Stimulated activated CD4-positive, alpha-beta T cell treated with anti-CD3 and anti-CD28 coated beads, Interleukin-1b, Interleukin-23, amount 100 ng/mL, for 1 hour (primary cell): ENCODE results near the gene ILF3.
"Not testable (repeated sequence)": the region's sequence is repeated elsewhere in the genome, so short reads cannot be mapped to it uniquely, and the experiment has no call there.

Source experiments
- DNase-seq, 2 donors: peaks; one replicate each; pipeline ENCODE4 v3.0.0-alpha.2; 2020; ENCODE audit warnings: low read depth in 2 of 2

The ILF3 gene

DNA sequence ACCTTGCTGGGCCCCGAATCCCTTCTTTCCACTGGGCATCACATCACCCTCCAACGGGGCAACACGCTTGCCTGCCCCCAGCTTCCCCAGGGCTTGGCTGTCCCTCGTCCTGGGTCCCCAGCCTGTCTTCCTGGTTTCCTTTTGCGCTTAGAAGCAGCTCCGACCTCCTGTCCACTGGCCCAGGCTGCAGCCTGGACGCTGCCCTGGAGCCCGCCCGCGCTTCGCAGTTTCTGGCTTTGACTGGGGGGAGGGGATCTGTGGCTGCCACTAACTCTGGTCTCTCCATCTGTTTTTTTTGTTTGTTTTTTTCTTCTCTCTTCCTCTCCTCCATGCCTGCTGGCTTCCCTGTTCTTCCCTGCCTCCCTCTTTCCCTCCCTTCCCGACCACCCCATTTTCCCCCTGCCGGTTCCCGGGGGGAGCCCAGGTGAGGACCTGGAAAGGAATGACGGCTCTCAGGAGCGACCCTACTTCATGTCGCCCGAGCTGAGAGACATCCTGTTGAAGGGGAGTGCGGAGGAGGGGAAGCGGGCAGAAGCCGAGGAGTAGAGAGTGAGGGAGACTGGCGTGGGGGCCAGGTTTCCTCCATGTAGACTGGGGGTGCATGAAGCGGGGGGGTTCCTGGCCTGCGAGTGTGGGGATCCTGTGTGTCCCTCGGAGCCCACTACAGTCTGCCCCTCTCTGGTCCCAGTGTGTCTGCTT is 11.5 kb upstream of the ILF3 start:
- DNase-seq: no peak

DNA sequence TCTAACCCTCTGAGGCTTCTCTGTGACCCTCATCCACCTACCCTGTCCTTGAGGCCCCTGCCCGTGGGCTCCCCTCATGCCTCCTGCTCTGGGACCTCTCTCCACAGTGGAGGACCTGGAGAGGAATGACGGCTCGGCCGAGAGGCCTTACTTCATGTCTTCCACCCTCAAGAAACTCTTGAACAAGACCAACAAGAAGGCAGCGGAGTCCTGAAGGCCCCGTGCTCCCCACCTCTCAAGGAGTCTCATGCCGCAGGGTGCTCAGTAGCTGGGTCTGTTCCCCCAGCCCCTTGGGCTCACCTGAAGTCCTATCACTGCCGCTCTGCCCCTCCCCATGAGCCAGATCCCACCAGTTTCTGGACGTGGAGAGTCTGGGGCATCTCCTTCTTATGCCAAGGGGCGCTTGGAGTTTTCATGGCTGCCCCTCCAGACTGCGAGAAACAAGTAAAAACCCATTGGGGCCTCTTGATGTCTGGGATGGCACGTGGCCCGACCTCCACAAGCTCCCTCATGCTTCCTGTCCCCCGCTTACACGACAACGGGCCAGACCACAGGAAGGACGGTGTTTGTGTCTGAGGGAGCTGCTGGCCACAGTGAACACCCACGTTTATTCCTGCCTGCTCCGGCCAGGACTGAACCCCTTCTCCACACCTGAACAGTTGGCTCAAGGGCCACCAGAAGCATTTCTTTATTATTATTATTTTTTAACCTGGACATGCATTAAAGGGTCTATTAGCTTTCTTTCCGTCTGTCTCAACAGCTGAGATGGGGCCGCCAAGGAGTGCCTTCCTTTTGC is 10.8 kb upstream of the ILF3 start:
- DNase-seq: no peak

DNA sequence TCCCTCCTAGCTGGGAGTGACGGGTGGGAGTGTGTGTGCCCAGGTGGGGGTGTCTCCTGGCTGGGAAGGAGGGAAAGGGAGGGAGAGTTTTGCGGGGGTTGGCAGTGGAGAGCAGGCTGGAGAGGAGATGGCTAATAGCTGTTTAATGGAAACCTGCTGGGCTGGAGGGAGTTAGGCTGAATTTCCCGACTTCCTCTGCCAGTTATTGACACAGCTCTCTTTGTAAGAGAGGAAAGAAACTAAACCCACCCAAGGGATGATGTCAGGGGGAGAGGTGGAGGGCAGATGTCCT is 10.2 kb upstream of the ILF3 start:
- no peak for DNase-seq

DNA sequence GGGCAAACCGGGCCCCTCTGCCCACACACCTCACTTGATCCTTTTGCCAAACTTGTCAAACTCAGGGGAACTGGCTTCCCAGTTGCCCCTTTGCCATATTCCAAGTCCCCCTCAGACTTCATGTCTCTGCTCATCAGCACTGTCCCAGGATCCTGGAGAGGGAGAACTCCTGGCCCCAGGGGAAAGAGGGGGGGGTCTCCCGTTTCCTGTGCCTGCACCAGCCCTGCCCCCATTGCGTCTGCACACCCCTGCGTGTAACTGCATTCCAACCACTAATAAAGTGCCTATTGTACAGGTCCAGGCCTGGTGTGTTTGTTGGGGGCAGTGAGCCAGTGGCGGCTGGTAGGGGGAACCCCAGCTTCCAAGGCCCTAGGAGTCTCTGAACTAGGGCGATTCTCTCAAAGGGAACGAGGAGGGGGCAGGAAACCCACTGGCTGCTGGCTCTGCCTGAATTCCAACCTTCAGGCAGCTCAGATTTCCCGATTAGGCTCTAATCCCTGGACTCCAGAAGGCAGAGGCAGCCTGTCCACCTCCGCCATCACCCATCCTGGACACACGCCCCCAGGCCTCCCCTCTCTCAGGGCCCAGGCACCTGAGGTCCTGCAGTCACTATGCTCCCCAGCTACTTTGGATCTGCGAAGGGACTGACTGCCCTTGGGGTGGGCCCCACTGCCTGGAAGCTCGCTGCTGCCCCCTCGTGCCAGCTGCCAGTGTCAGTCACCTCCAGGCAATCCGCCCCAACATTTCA is 9.7 kb upstream of the ILF3 start:
- peak; percentile 68 to 78 for DNase-seq

DNA sequence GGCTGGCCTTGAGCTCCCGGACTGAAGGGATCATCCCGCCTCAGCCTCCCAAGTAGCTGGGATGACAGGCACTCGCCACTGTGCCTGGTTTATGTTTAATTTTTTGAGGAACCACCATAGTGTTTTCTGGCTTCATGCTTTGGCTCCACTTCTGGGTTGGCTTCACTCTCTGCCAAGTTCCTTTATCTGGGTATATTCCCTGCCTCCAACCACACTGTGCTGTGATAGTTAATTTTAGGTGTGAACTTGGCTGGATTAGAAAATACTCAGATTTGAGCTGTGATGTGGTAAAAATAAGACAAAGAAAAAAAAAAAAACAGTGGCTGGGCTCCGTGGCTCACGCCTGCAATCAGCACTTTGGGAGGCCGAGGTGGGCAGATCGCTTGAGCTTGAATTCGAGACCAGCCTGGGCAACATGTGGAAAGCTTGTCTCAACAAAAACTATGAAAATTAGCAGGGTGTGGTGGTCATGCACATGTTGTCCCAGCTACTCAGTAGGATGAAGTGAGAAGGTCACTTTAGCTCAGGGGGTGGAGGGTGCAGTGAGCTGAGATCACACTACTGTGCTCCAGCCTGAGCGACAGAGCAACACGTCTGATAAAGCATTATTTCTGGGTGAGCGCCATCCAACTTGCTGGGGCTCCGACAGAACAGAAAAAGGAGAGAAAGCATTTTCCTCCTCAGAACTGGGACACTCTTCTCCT is 7.5 kb upstream of the ILF3 start:
- DNase-seq: no peak

DNA sequence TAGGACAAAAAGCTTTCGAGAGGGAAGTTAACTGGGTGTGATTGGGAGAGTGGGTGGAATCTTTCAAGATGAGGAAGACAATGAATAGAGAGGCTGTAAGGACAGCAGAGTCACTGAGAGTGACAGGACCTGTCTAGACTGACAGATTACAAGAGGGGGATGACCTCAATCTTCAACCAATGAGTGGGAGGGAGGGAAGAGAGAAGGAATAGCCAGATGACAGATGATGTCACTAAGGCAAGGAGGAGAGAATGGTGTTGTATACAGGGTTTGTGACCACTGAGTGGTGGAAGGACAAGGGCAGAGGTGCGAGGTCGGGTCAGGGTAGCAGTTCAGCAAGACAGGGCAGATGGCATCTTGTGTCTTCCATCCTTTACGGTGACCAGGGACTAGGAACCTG is 5.8 kb upstream of the ILF3 start:
- no peak for DNase-seq

DNA sequence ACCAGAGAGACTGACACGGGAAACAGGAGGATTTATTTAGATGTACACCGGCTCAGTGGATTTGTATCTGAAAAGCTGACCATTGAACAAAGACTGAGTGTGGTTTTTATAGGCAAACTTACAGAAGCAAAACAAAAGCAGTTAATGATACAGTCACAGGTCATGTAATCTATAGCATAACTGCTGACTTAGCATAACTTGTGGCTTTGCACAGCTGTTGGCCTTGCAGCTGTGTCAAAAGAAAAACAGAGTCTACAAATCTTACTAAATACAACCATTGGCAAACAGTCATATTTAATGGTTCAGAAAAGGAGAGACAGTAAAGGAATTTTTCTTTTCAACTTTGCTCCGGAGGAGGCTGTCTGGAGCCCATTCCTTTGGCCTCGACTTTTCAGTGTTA is 2.3 kb upstream of the ILF3 start:
- DNase-seq: no peak

DNA sequence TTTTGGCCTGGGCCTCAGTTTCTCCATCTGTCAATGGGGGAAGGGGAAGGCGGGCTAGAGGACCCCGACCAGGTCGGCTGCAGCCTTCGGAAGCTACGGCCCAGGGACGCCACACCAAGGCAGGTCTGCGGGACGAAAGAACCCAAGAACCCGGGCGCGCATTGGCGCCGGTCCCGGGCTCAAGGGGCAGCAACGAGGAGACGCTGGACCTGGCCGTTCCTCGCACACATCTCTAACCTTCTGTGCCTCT is 739 bp upstream of the ILF3 start:
- no peak for DNase-seq

DNA sequence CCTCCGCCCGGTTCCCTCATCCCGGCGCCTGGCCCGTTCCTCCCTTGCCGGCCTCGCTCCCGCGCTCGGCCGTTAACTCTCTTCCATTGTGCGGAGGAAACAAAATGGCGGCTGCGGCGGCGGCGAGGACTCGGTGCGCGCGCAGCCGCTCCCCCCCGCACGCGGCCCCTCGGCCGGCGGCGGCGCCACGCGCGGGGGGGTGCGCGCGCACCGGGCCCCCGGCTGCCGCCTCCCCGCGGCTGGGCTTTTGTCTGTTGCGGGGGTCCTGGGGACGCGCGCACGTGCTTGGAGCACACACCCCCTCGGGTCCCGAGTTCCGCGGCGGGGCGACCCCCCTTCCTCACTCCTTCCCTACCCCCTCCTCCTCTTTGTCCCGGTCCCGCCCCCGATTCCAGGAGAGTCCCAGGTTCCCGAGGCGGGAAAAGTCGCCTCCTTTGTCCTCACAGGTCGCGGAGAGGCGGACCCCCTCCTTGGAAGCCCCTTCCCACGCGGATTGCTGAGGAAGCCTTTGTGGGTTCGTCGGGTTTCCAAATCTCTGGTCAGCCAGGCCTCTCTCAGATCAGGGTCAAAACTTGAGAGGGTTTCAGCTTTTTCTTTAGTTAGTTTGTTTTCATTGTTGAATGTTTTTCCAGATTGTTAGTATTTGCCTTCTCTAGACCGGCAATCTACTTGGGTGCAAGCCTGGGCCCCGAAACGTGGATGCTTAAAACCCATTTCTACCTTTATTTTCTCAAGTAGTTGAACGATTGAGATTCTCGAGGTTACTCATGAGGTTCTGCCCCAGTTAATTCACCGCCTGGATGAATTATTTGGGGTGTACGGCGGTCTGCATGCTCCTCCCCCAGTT is 687 bp downstream of the ILF3 start:
- peak; percentile 15 to 30 for DNase-seq

DNA sequence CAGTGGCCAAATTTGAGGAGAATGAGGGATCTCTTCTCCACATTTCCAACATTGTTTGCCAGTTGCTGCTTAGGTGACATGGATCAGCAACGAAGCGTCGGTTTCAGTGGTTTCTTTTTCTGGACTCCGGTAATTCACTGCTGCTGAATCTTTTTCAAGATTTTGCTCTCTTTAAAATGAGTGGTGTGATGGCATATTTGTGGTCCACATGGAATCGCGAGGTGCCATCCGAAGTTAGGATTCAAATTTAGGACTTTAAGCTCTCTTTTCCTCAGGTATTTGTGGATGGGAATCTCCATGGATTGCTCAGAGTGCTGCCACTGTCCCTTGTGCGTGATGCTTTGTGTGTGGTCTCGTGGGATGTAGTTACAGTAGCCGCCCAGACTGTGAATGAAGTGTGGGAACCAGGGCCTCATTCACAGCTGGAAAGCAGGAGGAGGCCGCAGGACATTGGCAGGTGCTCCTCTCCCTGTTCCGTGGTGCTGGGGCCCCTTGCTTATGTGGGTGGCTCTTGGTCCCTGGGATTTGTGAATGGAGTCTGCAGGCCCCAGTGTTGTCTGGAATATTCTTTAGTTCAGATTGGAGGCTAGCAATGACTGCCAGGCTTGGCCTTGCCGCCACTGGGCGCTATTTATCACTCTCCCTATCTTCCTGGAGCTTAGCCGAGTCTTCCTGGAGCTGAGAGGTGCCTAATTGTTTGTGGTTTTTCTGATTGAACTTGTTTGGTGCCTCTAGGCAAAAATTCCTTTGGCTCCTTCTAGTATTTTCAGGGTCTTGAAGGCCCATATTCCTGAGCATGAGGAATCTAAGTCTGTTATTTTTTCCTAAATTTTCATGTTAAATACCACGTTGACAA is 1.5 kb downstream of the ILF3 start:
- DNase-seq: no peak

DNA sequence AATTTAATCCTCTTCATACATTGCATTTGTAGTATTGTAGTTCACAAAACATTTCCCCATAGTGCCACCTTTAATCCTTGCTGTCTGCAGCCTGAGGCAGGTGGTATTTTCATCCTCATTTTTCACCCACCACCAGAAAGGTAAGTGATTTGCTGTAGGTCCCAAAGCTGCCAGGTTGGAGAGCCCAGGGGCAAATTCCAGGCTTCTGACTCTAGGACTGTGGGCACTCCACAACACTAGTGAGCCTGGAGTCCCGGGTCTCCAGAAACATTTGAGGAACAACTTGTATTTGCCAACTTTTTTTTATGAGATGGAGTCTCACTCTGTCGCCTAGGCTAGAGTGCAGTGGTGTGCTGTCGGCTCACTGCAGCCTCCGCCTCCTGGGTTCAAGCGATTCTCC is 6.2 kb downstream of the ILF3 start:
- no peak for DNase-seq

DNA sequence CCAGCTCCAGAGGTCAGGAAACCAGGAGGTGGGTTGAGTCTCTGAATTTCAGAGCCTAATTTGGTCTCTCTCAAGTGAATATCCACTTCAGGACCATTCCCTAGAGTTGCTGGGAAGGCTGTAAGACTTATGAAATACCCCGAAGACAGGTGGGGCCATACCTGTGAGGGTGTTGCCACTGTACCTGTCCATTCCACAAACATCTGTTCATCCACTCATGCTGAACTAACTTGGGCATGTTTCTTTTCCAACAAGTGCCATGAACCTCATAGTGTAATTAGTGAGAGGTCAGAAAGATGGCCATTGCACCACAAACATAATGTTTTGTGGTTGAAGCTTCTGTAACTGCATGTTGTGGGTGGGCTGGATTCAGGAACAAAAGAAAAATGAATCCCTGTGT is 7.8 kb downstream of the ILF3 start:
- no peak for DNase-seq

DNA sequence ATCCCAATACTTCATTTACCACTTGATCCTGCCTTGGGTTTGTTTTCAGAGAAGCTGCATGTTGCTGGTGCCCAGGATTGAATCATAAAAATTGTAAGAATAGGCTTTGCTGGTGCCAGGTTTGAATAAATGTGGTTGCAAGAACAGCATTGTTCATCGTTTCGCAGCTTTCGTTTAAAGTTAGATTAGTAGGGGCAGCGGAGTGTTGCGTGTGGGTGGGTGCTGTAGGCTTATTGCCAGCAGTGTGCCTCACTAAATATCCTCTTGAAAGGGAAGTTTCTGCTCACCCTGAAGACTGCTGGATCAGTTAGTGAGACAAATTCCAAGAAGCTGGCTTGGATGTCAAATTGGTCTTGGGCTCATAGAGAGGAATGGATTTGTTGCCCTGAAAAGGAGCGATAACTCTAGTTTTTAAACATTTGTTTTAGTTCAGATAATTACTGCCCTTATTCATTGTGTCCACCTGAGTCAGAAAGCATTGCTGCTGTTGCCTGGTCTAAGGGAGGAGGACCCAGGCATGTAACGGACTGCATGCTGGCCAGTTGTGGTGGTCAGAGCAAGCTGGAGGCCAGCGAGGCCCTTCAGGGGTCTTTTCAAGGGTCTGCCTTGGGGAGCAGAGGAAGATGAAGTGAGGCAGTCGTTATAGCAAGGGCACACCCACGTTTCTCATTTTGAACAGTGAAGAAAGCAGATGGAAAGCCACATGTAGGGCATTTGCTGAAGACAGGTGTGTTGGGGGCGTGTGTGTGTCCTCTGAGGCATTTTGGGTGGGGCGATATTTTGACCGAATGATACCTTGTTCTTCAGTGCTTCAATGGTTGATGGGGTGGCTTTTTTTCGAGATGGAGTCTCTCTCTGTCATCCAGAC is 8.5 kb downstream of the ILF3 start:
- DNase-seq: no peak

DNA sequence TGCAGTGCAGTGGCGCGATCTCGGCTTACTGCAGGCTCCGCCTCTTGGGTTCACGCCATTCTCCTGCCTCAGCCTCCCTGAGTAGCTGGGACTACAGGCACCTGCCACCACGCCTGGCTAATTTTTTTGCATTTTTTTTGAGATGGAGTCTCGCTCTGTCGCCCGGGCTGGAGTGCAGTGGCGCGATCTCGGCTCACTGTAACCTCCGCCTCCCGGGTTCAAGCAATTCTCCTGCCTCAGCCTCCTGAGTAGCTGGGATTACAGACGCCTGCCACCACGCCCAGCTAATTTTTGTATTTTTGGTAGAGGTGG is 9.1 kb downstream of the ILF3 start:
- not testable (repeated sequence) for DNase-seq

DNA sequence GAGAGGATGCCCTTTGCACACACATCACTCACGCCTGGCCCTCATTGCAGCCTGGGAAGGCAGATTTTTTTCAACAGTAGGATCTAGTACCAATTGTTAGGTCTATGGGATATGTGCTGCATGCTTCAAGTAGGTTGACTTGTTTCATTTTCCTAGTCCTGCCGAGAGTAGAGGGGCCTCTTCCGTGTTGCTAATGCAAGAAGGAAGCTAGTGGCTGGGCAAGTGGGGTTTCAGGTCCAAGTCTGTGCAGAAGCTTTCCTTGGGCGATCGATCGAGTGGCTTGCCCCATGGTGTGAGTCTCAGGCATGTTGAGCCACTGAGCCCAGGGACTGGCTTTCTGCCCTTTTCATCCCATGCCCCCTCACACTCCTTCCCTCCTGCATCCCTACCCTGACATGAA is 13.7 kb downstream of the ILF3 start:
- no peak for DNase-seq

DNA sequence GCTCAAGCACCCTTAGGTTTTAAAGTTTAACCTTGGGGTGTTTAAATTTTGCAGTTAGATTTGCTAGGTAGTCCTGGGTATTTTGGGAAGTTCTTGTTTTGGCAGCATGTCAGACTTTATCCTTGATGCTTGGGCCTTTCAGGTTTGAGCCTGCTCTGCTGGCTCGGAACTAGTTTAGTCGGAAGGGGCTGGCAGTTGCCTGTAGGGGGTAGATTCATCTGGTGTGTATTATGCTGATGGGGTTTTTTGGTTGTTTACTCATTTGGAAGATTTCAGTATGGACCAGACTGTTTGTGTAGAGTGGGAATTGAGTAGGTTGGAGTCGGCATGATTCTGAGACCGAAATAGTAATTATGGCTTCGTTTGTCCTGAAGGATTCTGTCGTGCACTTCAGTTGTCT is 15.1 kb downstream of the ILF3 start:
- no peak for DNase-seq

DNA sequence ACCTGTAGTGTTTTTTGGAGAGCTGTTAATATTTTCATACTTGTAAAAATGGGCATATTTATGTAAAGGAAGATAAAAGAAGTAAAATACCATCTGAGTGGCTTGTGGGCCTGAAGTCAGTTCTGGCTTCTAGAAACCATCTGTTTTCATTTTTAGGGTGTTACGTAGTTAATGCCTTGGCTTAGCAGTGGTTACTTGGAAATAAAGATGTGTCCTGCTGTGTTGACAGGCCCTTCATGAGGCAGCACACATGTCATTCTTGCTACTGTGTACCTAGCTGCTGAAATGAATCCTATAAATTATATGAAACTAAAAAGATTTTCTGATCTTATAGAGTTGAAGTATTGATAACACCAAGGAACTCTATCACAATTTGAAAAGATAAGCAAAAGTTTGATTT is 16.0 kb downstream of the ILF3 start:
- DNase-seq: no peak

DNA sequence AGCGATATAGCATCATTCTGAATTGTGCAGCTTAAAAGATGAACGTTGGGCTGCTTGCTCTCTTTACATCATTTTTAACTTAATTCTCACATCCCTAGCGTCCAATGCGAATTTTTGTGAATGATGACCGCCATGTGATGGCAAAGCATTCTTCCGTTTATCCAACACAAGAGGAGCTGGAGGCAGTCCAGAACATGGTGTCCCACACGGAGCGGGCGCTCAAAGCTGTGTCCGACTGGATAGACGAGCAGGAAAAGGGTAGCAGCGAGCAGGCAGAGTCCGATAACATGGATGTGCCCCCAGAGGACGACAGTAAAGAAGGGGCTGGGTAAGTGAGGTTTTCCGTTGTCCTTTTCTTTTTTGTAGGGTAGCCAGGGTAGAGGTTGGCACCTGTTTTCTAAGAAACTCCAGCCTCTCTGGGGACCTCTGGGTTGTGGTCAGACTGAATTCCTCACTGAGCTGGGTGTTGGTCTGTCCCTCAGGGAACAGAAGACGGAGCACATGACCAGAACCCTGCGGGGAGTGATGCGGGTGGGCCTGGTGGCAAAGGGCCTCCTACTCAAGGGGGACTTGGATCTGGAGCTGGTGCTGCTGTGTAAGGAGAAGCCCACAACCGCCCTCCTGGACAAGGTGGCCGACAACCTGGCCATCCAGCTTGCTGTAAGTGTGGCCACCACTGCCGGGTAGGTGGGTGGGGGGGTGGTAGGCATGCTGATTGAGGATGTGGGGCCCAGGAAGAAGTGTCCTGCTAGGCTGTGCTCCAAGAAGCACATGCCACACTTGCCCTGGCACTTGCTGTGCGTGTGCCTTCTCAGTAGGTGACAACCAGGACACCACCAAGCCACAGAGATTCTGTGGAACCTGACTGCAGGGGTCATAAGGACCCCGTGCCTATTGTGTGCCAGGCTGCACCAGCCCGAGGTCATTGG is 17.0 kb downstream of the ILF3 start:
- DNase-seq: no peak

DNA sequence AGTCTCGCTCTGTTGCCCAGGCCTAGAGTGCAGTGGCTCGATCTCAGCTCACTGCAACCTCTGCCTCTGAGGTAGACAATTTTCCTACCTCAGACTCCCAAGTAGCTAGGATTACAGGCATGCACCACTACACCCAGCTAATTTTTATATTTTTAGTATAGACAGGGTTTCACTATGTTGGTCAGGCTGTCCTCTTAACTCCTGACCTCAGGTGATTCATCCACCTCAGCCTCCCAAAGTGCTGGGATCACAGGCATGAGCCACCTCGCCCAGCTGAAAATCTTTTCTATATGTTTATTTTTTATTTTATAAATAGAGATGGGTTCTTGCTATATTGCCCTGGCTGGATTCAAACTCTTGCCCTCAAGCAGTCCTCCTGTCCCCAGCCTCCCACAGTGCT is 17.8 kb downstream of the ILF3 start:
- DNase-seq: not testable (repeated sequence)
